SKM-1 treated with dmso at 0.1 percent for 144 hours (cell line): ENCODE measurements around the gene TSHR.
"Not testable (repeated sequence)": the region's sequence is repeated elsewhere in the genome, so short reads cannot be mapped to it uniquely, and the experiment has no call there.

Experiments
- DNase-seq: peaks from one replicate; lab custom pipeline; 2025; ENCODE audit not compliant: unreplicated experiment; lab: John Stamatoyannopoulos, UW

The TSHR gene

DNA sequence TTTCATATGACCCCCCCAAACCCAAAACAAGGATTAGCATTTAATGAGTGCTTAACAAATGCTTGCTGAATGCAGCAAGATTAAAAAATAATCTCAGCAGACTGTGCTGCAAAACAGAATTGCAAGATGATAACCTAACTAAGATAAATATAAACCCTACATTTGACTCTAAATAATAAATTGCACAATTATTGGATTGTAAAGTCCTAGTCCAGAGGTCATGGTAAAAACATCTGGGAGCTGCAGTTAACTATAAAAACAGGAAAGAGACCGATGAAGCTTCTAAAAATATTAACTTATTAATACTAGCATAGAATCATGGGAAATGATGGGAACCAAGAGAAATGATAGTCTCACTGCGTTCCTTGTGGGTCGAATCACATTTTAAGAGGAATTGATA is 37.2 kb downstream of the TSHR start:
- DNase-seq, result no peak

DNA sequence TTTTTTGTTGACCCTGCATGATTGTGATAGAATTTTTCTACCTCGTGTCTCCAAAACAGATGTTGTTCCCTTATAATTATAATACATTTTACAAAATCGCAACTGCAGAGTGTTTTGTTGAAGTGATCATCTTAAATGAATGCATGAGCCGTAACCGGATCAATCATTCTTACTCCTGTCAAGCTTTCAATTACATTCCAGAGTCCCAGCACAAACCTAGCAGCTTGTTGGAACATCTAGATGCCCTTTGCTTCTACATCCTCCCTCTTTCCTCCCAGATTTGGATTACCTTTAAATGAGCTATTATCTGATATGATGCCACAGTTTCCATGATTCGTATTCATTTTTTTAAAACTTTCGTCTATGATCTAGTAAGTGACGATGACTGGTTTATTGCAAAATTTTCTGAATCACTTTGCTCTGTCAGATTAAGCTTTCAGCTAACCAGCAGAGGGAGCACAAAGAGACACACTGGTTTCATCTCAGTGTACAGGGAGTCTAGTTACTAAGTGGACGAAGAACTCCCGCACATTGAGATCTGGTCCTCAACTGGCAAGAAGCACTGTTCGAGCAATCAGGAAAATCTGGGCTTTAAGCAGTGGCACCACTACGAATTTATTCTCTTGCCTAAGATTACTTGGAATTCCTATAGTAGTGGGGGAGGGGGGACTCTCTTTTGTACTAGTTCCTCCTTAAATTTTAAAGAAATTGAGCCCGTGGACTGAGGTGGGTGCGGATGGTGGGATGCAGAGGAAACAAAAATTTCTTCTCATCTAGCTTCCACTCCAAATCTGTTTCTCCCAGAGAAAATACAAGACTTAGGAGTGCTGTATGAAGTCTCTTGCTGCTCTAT is 40.9 kb downstream of the TSHR start:
- DNase-seq, result peak; percentile 42

DNA sequence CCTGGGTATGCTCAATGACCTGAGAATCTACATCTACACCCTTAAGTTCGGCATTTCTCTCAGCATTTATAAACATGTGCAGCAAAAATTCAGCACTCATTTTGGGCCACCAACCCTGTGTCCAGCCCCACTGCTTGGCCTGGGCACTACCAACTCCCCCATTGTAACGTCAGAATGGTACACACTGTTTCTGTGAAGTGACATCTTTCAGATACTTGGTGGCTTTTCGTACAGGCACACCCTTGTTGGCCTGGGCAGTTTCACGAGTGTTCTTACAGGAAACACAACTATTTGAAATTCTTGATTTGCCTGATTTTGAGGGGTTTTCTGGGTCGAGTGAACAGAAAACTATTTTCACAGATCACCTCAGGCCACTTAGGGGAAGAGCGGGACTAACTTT is 46.0 kb downstream of the TSHR start:
- no peak for DNase-seq

DNA sequence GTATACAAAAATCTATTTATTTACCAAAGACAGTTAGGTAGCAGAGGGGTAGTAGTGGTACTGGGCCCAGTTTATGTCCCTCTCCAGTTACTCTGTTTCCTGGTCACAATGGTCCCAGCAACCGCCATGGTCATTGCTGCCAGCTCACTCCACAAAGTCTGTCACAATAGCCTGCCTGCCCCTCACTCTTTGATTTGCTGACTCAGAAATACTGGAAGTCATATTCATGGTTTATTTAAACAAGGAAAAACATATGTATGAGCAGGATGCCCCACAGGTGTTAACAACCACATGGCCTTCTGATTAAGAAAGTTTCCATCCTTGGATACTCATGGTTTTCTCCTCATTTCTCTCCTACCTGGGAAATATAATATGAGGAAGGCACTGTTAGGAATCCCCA is 49.2 kb downstream of the TSHR start:
- no peak for DNase-seq

DNA sequence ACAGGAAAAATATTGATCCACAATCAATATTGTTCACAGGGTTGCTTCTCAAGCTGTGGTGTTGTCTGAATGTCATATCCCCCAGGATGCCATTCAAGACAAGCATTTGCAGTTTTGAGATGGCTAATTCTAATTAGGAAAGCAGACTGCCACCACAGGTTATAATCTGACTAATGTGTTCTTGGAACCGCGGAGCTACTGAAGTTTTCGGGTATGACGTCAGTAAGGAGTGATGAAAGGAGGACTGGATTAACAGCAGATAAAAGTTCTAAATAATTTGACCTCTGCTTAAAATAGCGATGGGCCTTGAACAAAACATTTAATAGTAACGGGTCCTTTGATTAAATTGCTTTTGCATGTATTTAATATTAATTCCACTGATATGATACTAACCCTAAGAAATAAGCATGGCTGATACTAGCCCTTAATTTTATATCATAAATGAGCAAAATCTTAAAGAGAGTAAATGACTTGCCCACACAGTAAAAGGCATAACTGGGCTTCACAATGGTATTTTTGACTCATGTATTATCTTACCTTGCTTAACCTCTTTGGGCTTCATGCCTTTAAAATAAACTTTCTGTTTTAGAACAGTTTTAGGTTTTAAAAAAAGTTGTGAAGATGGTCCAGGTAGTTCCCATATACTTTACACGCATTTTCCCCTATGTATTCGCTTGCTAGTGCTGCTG is 50.3 kb downstream of the TSHR start:
- DNase-seq, result no peak

DNA sequence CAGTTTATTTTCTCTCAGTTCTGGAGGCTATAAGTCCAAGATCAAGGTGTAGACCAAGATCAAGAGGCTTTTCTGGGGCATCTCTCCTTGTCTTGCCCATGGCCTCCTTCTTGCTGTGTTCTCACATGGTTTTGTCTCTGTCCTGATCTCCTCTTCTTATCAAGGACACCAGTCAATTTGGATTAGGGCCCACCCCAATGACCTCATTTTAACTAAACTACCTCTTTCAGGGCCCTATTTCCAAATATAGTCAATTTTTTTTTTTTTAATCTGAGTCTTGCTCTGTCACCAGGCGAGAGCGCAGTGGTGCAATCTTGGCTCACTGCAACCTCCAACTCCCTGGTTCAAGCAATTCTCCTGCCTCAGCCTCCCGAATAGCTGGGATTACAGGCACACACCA is 50.8 kb downstream of the TSHR start:
- DNase-seq, result no peak

DNA sequence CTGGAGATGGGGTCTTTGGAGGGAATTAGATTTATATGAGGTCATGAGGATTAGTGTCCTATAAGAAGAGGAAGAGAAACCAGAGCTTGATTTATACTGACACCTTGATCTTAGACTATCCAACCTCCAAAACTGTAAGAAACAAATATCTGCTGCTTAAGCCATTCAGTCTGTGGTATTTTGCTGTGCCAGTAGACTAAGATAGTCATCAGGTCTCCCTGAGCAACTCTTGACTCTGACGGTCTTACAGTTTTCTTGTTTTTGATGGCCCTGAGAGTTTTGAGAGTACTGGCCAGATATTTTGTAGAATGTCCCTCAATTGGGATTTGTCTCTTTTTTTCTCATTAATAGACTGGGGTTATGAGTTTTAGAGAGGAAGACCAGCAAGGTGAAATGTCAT is 51.7 kb downstream of the TSHR start:
- no peak for DNase-seq

DNA sequence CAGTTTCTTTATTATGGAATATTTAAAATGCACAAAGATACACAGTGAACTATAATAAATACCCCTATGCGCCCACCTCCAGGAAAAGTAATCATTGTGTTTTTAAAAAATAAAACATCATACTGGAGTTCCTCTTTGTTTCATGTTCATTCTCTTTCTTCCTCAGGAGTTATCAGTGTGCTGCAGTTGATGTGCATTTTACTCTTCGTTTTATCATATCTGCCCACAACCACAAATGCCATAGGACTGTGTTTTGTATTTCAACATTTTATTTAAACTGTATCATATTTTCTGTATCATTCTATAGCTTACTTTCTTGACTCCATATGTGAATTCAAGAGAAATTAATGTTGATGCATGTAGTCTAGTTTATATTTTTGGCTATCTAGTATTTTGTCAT is 53.9 kb downstream of the TSHR start:
- no peak for DNase-seq

DNA sequence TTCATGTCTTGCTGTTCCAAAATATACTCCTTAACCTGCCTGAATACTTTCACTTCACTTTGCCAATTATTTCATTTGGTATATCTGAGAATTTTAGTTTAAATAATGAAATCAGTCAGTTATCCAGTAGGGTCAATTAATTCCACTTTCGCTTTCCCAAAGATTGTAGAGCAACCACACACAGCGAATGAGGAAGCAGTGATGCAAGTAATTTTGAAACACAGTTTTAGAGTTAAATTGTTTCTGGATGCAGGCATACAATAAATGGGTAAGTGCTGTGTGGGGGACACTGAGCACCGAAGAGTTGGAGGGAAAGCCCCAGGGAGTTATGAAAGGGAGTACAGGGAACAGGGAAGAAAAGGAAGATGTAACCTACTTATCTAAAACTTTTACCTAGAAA is 62.8 kb downstream of the TSHR start:
- no peak for DNase-seq

DNA sequence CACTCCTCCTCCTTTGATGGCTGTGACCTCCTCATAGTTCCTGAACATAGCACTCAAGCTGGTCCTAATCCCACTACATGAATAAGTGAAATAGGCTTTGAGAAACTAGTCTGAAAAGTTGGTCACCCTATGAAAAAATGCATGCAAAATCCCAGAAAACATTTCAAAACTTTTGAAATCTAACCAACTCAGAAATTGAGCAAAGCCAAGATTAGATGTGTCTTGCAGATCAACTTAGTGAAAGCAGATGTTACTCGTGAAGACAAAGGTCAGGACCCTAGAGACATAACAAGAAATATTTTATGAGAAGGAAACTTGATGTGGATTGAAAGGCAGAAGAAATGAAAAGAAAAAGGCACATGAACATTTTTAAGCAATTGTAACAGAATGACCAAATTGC is 63.3 kb downstream of the TSHR start:
- DNase-seq, result no peak

DNA sequence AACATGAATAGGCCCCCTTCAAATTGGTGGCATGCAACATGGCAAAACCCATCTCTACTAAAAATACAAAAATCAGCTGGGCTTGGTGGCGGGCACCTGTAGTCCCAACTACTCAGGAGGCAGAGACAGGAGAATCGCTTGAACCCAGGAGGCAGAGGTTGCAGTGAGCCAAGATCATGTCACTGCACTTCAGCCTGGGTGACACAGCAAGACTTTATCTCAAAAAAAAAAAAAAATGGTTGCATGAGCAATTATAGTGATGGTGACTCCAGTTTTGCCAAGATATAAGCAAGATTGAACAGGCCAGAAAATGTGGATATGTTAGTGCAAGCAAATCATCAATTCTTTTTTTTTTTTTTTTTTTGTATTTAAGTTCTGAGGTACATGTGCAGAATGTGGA is 63.7 kb downstream of the TSHR start:
- DNase-seq, result not testable (repeated sequence)

DNA sequence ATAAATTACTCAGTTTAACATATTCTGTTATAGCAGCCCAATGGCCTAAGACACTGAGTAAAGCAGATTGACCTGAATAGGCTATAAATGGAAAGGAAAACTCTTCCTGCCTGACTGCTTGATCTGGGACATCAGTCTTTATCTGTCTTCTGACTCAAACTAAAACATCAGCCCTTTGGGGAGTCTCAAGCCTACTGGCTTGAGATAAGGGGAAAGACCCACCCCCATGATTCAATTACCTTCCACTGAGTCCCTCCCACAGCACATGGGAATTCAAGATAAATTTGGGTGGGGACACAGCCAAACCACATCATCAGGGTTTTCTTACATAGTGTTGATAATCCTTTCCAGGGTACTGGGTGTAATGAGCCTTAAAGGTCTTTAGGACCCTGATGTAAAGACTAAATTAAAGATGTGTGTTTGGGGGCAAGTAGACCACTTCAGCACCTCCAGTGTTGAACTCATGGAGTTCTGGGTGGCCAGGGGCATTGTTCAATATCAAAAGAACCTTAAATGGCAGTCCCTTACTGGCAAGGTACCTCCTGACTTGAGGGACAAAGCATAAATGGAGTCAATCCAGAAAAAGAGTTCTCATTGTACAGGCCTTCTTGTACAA is 67.8 kb downstream of the TSHR start:
- no peak for DNase-seq

DNA sequence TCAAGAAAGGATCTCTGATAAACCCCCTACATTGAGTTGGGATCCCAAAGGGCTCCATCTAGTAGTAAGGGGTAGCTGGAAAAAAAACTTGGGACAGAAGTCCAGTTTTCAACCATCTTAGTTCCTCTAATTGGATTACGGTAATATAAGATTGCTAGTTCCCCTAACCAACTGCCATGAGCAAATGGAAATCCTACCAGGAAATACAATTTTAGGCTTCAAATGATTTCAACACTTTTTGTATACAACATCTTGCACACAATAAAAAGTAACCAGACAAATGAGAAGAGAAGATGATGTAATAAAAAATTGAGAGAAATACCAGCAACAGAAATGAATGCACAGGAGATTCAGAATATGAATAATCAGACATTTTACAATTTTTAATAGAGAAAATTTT is 73.0 kb downstream of the TSHR start:
- no peak for DNase-seq

DNA sequence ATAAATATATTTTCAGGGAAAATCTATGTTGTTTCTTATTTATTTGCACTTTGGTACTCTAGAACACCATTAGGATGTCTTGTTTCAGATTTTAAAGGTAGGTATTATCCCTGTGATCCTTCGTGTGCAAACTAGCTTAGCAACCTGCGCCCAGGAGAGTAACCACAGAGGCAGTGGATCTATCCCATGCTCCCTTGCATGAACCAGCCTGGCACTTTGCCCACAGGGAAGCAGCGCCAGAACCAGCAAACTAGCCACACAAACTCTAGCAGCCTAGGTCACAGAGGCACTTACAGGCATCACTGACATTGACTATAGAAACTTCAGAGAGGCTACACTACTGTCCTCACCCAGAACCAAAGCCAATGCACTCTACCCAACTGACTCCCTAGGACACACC is 76.1 kb downstream of the TSHR start:
- DNase-seq, result no peak

DNA sequence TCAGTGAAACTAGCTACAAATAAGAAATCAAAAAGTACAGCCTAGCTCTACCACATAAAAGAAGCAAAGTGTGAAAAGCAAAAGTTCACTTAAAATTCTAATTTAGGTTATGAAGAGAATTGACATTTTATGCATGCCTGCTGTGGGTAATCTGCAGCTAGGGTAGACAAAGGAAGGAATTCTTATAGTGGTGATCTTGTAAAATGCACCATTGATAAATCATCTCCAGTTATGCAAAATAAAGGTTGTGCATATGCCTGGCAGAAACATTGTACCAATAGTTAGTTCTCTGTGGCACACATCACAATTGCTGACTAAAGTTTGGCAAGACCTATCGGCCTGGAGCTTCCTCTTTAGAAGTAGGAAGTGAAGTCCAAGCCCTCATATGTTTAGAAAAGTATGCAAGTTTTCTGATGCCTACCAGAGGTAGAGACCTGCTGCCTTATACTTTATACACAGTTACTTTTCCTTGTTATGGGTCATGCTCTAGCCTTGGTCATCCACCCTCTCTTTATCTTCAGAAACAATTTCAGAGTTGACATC is 78.3 kb downstream of the TSHR start:
- DNase-seq, result peak; percentile 64

DNA sequence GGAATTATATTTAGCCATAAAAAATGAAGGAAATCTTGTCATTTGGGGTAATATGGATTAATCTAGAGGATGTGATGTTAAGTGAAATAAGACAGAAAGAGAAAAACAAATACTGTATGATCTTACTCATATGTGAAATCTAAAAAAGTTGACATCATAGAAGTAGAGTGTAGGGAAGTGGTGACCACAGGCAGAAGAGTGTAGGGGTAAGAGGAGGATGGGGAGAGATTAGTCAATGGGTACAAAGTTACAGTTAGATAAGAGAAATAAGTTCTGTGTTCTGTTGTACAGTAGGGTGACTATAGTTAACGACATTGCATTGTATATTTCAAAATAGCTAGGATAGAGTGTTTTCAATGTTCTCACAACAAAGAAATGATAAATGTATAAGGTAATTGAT is 87.0 kb downstream of the TSHR start:
- no peak for DNase-seq

DNA sequence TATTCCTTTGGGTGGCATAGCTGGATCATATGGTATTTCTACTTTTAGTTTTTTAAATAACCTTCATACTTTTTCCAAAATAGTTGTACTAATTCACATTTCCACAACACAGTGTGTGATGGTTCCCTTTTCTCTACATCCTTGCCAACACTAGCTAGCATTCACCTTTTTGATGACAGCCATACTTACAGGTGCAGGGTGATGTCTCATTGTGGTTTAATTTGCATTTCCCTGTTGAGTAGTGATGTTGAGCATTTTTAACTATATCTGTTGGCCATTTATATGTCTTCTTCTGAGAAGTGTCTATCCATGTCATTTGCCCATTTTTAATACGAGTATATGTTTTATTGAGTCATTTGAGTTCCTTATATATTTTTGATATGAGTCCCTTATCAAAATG is 96.1 kb downstream of the TSHR start:
- no peak for DNase-seq

DNA sequence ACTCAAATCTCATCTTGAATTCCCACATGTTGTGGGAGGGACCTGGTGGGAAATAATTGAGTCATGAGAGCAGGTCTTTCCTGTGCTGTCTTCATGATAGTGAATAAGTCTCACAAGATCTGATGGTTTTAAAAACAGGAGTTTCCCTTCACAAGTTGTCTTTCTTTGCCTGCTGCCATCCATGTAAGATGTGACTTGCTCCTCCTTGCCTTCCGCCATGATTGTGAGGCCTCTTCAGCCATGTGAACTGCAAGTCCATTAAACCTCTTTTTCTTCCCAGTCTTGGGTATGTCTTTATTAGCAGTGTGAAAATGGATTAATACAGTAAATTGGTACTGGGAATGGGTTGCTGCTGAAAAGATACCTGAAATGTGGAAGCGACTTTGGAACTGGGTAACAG is 98.6 kb downstream of the TSHR start:
- not testable (repeated sequence) for DNase-seq

DNA sequence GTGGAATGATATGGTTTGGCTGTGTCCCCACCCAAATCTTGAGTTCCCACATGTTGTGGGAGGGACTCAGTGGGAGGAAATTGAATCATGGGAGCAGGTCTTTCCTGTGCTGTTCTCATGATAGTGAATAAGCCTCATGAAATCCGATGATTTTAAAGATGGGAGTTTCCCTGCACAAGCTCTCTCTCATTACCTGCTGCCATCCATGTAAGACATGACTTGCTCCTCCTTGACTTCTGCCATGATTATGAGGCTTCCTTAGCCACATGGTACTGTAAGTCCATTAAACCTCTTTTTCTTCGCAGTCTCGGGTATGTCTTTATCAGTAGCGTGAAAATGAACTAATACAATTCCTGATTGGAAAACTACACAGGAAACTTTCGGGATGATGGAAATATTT is 100.5 kb downstream of the TSHR start:
- DNase-seq, result no peak

DNA sequence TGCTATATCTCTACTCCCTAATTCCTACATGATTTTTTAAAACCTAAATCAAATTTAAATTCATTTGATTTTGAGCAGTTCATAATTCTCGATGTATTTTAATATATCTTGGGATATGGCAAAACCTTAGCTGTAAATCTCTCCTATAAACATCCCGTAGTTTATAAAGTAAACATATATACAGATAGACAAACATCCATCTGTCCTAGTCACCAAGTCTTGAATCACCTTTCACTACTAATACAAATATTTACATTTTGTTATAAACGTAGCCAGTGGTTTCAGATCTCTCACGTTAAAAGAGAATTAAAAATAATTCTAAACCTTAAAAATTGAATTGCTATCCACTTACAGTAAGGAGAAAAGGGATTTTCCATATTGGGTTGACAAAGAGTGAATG is 107.0 kb downstream of the TSHR start:
- DNase-seq, result no peak

DNA sequence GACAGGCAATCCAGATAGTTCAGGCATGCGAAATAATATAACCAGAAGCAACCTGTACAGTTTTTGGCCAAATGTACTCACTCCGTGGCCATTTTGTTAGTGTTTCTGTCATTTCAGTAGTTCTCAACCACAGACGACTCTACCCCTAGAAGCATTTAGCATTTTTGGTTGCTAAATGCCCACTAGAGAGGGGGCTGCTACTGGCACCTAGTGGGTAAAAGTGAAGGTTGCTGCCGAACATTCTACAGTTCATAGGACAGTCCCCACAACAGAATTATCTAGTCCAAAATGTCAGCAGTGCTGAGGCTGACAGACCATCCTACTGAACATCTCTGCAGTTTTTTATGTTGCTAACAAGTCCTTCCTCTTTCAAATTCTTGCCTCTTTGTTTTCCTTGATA is 107.4 kb downstream of the TSHR start:
- no peak for DNase-seq

DNA sequence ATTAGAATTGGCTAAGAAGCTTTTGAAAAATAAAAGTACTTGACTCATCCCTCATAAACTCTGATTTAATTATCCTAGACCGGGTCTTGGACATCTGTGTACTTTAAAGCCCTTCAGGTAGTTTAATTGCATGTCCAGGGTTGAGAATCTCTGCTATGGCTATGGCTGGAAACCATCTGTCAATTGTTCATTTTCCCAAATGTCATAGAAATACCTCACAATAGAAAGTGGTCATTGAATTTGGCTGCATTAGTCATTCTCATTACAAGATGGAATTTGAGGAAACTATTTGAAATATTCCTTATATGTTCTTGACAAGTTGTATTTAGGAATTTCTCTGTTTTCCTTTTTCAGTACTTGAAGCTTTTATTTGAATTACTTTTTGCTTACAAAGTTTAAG is 111.3 kb downstream of the TSHR start:
- no peak for DNase-seq
